HCT116 (cell line): Measurements from ENCODE around the gene RBM23.
"Not testable (repeated sequence)": the region's sequence is repeated elsewhere in the genome, so short reads cannot be mapped to it uniquely, and the experiment has no call there.

Experiments used
- CTCF ChIP-seq, 3 experiments: fragments of 200-600 bp in 1 of 3; sonication (generic) in 1 of 3; IDR thresholded peaks in 2 of 3; conservative IDR thresholded peaks in 1 of 3; 2 replicates each; pipeline ENCODE4 v1.5.1; 2012 to 2017; ENCODE audit warnings: low read depth in 2 of 3, low read length in 2 of 3, antibody characterized with exemption in 1 of 3, borderline replicate concordance in 1 of 3, control low read depth in 1 of 3, mild to moderate bottlenecking in 1 of 3, mixed read lengths in 1 of 3, mixed run types in 1 of 3, moderate library complexity in 1 of 3; ENCODE audit not compliant: insufficient read depth in 1 of 3
- EGR1 ChIP-seq: IDR thresholded peaks from 2 replicates; pipeline ENCODE4 v1.6.1; 2012; ENCODE audit warnings: low read depth
- EZH2 ChIP-seq: fragments of 200-600 bp; sonication (generic); IDR thresholded peaks from 2 replicates; pipeline ENCODE4 v1.6.1; 2017; ENCODE audit warnings: antibody characterized with exemption, mixed run types
- MAX ChIP-seq: IDR thresholded peaks from 2 replicates; pipeline ENCODE4 v1.6.1; 2012
- POLR2A ChIP-seq: IDR thresholded peaks from 2 replicates; pipeline ENCODE4 v1.7.0; 2011; ENCODE audit warnings: borderline replicate concordance; ENCODE audit not compliant: insufficient read depth, insufficient read length; ENCODE audit errors: extremely low read depth
- REST ChIP-seq: IDR thresholded peaks from 2 replicates; pipeline ENCODE4 v1.6.1; 2012; ENCODE audit warnings: low read depth
- ZNF274 ChIP-seq: fragments of 200-500 bp; sonication (Bioruptor generic); IDR thresholded peaks from 2 replicates; pipeline ENCODE4 v1.6.1; 2014; ENCODE audit warnings: mild to moderate bottlenecking, low read depth, low read length, inconsistent platforms

- not testable (repeated sequence) for TF ChIP-seq CTCF (IDR thresholded peaks at IDR 0.05 in 2 of 3, conservative IDR thresholded peaks at IDR 0.05 in 1 of 3; ENCODE audit: borderline replicate concordance in 1 of 3, insufficient read depth in 1 of 3, low read depth in 2 of 3, low read length in 2 of 3); REST; ZNF274; EGR1; POLR2A; MAX; EZH2
These were observed 66.8 kb downstream of the RBM23 start for GRCh38 chr14:22852178-22852577.
